Fibroblast of pulmonary artery (primary cell): ENCODE data around the gene VSNL1.

Source experiments
- DNase-seq: peaks from one replicate; pipeline ENCODE4 v3.0.0-alpha.2; 2010; ENCODE audit warnings: low read depth
- H3K4me3 ChIP-seq: replicated peaks from 2 replicates; pipeline ENCODE4 v1.5.1; 2011; ENCODE audit warnings: low read depth, mild to moderate bottlenecking, control low read depth, low read length, moderate library complexity
- CTCF ChIP-seq: IDR thresholded peaks from 2 replicates; pipeline ENCODE4 v1.5.1; 2011; ENCODE audit warnings: mild to moderate bottlenecking, control low read depth, low read length, inconsistent platforms; ENCODE audit errors: missing control alignments

VSNL1 gene

DNA sequence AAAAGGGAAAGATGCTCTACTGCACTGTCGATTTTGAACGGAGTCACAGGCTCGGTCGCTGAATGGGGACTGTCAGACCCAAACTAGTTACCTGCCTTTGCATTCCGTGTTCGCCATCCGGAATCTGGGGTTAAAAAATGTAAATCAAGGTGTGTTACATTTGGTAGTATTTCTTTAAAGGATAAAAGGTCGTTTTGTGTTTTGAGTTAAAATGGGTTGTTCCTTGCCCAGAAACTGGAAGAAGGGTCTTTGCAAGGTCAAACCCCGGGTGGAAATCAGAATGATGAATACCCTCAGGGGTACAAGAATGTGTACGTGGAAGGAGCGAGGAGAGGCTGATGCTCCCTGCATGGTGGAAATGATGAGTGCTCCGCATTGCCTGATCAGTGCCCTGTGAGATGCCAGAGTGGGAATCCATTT lies 1.0 kb downstream of the VSNL1 start:
- TF ChIP-seq CTCF = no peak
- DNase-seq = no peak
- no peak overlapping the region for H3K4me3 ChIP-seq

- TF ChIP-seq CTCF = no peak
- DNase-seq = no peak
- no peak overlapping the region for H3K4me3 ChIP-seq
Observed at GRCh38 chr2:17542471-17542870, 2.0 kb downstream of the VSNL1 start.

DNA sequence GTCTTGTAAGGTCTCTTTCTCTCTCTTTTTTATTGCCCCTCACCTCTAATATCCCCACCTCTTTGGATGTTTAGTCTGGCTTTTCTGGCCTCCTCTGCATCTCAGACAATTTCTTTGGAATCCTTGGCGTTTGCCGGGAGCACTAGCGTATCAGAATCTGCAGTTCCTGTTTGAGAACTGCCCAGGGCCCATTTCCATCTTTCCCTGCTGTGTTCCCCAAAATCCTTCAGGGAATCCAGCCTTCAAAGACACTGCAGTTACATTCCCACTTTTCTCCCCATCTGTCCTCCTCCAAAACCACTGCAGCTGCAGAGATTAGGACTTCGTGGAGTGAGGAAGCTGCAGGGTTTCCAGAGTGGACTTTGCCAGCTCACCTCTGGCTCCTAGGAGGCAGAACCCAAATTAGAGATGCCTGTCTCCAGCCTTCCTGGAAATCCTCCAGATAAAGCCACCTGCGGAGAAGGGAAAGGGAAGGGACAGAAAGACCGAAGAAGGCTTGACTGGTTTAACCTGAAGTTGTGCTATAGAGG lies 2.7 kb downstream of the VSNL1 start:
- H3K4me3 ChIP-seq = no peak overlapping the region
- TF ChIP-seq CTCF = no peak
- no peak for DNase-seq

GRCh38 chr2:17543848-17544247 lies 3.4 kb downstream of the VSNL1 start:
- H3K4me3 ChIP-seq = no peak overlapping the region
- TF ChIP-seq CTCF = no peak
- no peak for DNase-seq

DNA sequence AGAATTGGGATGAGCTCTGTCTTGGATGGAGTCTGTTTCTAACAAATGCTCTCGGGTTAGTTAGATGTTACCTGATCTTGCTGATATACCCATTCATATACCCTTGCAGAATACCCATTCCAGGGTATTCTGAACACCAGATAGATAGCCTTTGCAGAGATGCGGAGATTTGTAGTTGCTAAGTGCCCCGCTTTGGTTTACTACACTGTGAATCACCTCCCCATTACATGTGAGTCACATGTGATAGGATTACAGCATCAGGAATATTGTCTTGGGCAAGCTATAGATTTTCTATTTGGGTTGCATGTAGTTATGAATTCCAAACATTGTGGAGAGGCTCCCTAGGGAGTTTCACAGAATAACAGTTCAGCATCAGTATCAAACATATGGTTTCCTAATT lies 3.8 kb downstream of the VSNL1 start:
- H3K4me3 ChIP-seq = no peak overlapping the region
- no peak for TF ChIP-seq CTCF
- peak; percentile 20 for DNase-seq

- TF ChIP-seq CTCF = no peak
- DNase-seq = no peak
- H3K4me3 ChIP-seq = no peak overlapping the region
Observed at GRCh38 chr2:17545680-17546613, 5.5 kb downstream of the VSNL1 start.
